ENCODE results near the gene FAM131C.

GRCh38 chr1:16072095-16072494, 1.4 kb downstream of the FAM131C start:
- TF ChIP-seq ZNF274 (IDR thresholded peaks at IDR 0.05; ENCODE audit: low read depth, low read length) (no peak), YY1 (IDR thresholded peaks at IDR 0.05; ENCODE audit: insufficient read depth, insufficient read length) (no peak)
